GM19099 (cell line): Measurements from ENCODE around the gene CTBP2.

Source experiments
- POLR2A ChIP-seq: IDR thresholded peaks from 3 replicates; pipeline ENCODE4 v1.6.1; 2011; ENCODE audit warnings: low read depth; ENCODE audit not compliant: insufficient read length; ENCODE audit errors: extremely low read depth

The CTBP2 gene

GRCh38 chr10:125111118-125111727 is 49.1 kb downstream of the CTBP2 start:
- TF ChIP-seq POLR2A, result no peak

- TF ChIP-seq POLR2A, result no peak
Observed at GRCh38 chr10:125107965-125108580, 52.3 kb downstream of the CTBP2 start.

- TF ChIP-seq POLR2A, result no peak
Observed at GRCh38 chr10:125107166-125107949, 53.0 kb downstream of the CTBP2 start.

GRCh38 chr10:125106586-125106985 is 53.8 kb downstream of the CTBP2 start:
- no peak for TF ChIP-seq POLR2A

- TF ChIP-seq POLR2A, result no peak
Observed at GRCh38 chr10:125105706-125106255, 54.6 kb downstream of the CTBP2 start.

GRCh38 chr10:125105155-125105554 is 55.2 kb downstream of the CTBP2 start:
- TF ChIP-seq POLR2A, result no peak

GRCh38 chr10:125104559-125104958 is 55.8 kb downstream of the CTBP2 start:
- TF ChIP-seq POLR2A, result no peak

- TF ChIP-seq POLR2A, result no peak
Observed at GRCh38 chr10:125103924-125104323, 56.4 kb downstream of the CTBP2 start.

- TF ChIP-seq POLR2A, result no peak
Observed at GRCh38 chr10:125103466-125103865, 56.9 kb downstream of the CTBP2 start.

- no peak for TF ChIP-seq POLR2A
Observed at GRCh38 chr10:125102821-125103220, 57.5 kb downstream of the CTBP2 start.

- no peak for TF ChIP-seq POLR2A
Observed at GRCh38 chr10:125102246-125102645, 58.1 kb downstream of the CTBP2 start.

GRCh38 chr10:125101581-125101980 is 58.8 kb downstream of the CTBP2 start:
- TF ChIP-seq POLR2A, result no peak

GRCh38 chr10:125101049-125101448 is 59.3 kb downstream of the CTBP2 start:
- TF ChIP-seq POLR2A, result no peak

- TF ChIP-seq POLR2A, result no peak
Observed at GRCh38 chr10:125097409-125098070, 62.8 kb downstream of the CTBP2 start.

GRCh38 chr10:125096975-125097374 is 63.4 kb downstream of the CTBP2 start:
- no peak for TF ChIP-seq POLR2A
